ENCODE data around the gene AMFR. TPM values are rescaled to one million over a fixed set of nuclear protein-coding genes. Genes with fewer than 3 reads are reported as not detected.
A peak's percentile ranks its signal among the peaks of the same experiment; 100 is the strongest.

AMFR gene
- total and polyA plus RNA-seq, 10 of the 15 experiments (the other 5 are each of a cell fraction or from before 2014, with no cell fraction given): 8.2 to 67.6 (median 28.1) TPM

GRCh38 chr16:56368545-56368944 lies 56.8 kb downstream of the AMFR start:
- RAD21 ChIA-PET (ENCODE audit: unreplicated experiment): no interaction called here
- in situ Hi-C loops (cut with MboI): no loop called here
- FAIRE-seq: no peak

More at GRCh38 chr16:56368545-56368944, 56.8 kb downstream of the AMFR start:
- ATAC-seq: no peak
- CTCF ChIA-PET: interaction anchor here (1.2 to 7.1 kb wide), 2 partner anchors 9 to 12 kb away, joined by 3 to 32 read pairs; no protein-coding TSS in a partner anchor
- Histone ChIP-seq H3K4me3 (no peak overlapping the region), H2AFZ (ENCODE audit: control insufficient read depth, low read depth, low read length) (no peak overlapping the region), H4K20me1 (ENCODE audit: control insufficient read depth, insufficient read depth) (no peaks in the 10 kb centered on the region), H3K27ac (ENCODE audit: control insufficient read depth, insufficient read depth) (no peak overlapping the region), H3K9me3 (replicated peaks; ENCODE audit: control insufficient read depth, insufficient read depth, low read length) (no peaks in the 10 kb centered on the region), H3K36me3 (ENCODE audit: control insufficient read depth in 2 of 2, insufficient read depth in 2 of 2, low read length in 1 of 2) (peaks cover 24 to 26% of the 10 kb centered on the region in 2 experiments), H3K4me2 (ENCODE audit: control insufficient read depth, insufficient read depth) (no peak overlapping the region), H3K4me1 (ENCODE audit: control insufficient read depth, insufficient read depth, low read length) (no peaks in the 10 kb centered on the region), H3K27me3 (replicated peaks in 1 of 2; ENCODE audit: control insufficient read depth in 2 of 2, insufficient read depth in 2 of 2, low read length in 1 of 2) (no peaks in the 10 kb centered on the region), H3K79me2 (ENCODE audit: control insufficient read depth, insufficient read depth, low read length) (no peaks in the 10 kb centered on the region), H3K9ac (ENCODE audit: control insufficient read depth, insufficient read depth, low read length) (no peak overlapping the region)
- no peak for DNase-seq (ENCODE audit: low read depth, low spot score)
- no TSS peak for BruUV-seq (replicated peaks)
- POLR2A ChIA-PET: no interaction called here
- intact Hi-C loops (cut with micrococcal nuclease; ENCODE audit: unreplicated experiment): no loop called here
- SMC1A ChIA-PET (ENCODE audit: uncharacterized antibody, unreplicated experiment): no interaction called here
- WGBS (ENCODE audit: insufficient coverage, insufficient replicate concordance, low lambda C conversion rate, missing lambda C conversion rate): 98% methylated on average over 2 of the region's 2 CpGs
- TF ChIP-seq CEBPZ (IDR thresholded peaks at IDR 0.05; ENCODE audit: low read depth, low read length) (no peak), ZBTB40 (IDR thresholded peaks at IDR 0.05; ENCODE audit: borderline replicate concordance) (peak; percentile 45; the same call in 1 of the 2 replicates)

Measured in GM12878 (cell line).